Measurements from ENCODE around the gene SIVA1. TPM values are rescaled to one million over a fixed set of nuclear protein-coding genes. Genes with fewer than 3 reads are reported as not detected.

The SIVA1 gene
- polyA plus RNA-seq, 3 donors from 2014 or later: 155 to 321 (median 203) TPM

DNA sequence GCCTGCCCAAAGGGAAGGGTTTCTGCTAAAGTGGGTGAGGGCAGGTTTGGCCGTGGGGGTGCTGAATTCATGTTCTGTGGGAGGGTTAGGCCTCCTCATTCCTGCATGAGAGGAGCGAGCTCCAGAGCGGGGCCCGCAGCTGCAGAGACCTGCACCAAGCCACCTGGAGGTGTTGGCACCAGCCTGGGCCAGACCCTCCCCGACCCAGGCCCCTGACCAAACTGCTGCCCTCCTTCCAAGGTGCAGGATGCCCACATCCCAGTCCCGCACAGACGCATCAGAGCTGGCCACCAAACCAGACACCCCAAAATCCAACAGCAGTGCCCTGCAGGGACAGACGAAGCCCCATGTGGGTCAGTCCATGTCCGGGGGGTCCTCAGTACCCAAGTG, 18.4 kb upstream of the SIVA1 start:
- Mint-ChIP-seq H3K27me3 (ENCODE audit: low read depth in 3 of 3) (peaks cover 0 to 2% (median 0%) of the 10 kb centered on the region in 3 donors), H3K27ac (no peak overlapping the region), H3K4me3 (no peak overlapping the region), H3K9me3 (no peaks in the 10 kb centered on the region), H3K36me3 (no peaks in the 10 kb centered on the region), H3K4me1 (no peaks in the 10 kb centered on the region)
- no peak for DNase-seq

DNA sequence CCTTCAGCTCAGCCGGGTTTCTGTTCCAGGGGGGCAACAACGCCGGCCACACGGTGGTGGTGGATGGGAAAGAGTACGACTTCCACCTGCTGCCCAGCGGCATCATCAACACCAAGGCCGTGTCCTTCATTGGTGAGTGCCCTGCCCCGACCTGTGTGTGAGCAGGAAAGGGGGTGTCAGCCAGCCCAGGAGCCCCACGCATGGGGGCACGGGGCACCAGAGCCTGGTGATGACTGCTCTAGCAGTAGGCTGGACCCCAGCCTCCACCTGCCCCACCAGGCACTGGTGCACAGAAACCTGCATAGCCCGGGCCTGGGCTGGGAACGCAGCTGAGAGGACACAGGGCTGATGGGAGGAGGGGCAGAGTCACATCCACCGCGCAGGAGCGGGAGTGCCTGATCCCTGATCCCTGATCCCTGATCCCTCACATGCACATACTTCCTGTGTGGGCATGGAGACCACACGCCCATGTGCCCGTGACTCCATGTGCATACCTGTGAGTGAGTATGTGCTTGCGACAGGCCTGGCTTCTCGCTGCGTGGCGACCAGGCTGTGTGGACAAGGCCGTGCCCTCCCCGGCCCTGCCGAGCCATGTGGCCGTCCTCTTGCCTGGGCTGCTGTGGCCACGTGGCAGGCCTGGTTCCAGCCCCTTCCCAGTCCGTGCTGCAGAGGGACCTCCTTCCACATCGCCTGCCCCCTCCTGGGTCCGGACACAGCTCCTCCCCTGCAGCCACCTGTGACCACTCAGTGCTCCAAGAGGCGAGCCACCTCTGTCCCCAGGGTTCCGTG, 17.8 kb upstream of the SIVA1 start:
- H3K36me3 Mint-ChIP-seq: no peaks in the 10 kb centered on the region
- no peak for DNase-seq
- H3K27ac Mint-ChIP-seq: no peak overlapping the region

DNA sequence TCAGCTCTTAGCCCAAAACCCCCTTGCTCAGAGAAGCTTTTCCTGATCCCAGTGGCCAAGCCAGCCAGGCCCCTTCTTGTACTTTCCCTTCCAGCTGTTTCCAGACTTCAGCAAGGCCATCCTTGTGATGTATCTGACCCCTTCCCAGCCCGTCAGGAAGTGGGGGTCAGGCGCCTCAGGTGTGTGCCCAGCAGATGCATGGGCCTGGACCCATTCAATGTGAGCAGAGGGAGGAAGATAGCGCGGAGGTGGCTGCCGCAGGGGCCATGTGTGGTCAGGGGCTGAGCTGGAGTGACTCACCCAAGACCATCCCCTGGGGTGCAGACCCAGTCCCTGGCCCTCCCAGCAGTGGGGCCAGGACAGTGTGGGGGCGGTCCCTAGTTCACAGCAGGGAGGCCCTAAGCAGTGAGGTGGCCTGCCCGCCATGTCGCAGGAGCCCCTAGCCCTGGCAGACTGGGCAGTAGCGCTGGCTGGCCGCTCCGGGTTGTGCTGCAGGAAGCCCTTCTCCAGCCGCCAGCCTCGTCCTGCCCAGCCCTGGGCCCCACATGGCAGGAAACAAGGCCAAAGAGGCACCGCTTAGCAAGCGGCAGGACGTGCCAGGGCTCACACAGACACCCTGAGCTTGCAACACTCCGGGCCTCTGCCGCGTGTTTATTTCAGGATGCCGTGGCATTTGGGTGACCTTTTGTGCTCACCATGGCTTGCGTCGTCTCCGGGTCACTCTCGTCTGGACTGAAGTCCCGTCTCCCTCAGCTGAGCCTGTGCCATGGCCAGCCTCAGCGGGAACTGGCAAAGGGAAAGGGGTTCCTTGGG, 16.9 kb upstream of the SIVA1 start:
- H3K27ac Mint-ChIP-seq: no peak overlapping the region
- H3K4me3 Mint-ChIP-seq: no peak overlapping the region
- no peak for DNase-seq
- H3K4me1 Mint-ChIP-seq: no peaks in the 10 kb centered on the region
- H3K36me3 Mint-ChIP-seq: no peaks in the 10 kb centered on the region
- H3K27me3 Mint-ChIP-seq (ENCODE audit: low read depth in 3 of 3): peaks cover 0 to 2% (median 0%) of the 10 kb centered on the region in 3 donors
- no peaks in the 10 kb centered on the region for H3K9me3 Mint-ChIP-seq

More for the DNA sequence above, 17.8 kb upstream of the SIVA1 start:
- H3K9me3 Mint-ChIP-seq: no peaks in the 10 kb centered on the region
- no peak overlapping the region for H3K4me3 Mint-ChIP-seq
- peaks cover 0 to 2% (median 0%) of the 10 kb centered on the region in 3 donors for H3K27me3 Mint-ChIP-seq (ENCODE audit: low read depth in 3 of 3)
- H3K4me1 Mint-ChIP-seq: no peaks in the 10 kb centered on the region

DNA sequence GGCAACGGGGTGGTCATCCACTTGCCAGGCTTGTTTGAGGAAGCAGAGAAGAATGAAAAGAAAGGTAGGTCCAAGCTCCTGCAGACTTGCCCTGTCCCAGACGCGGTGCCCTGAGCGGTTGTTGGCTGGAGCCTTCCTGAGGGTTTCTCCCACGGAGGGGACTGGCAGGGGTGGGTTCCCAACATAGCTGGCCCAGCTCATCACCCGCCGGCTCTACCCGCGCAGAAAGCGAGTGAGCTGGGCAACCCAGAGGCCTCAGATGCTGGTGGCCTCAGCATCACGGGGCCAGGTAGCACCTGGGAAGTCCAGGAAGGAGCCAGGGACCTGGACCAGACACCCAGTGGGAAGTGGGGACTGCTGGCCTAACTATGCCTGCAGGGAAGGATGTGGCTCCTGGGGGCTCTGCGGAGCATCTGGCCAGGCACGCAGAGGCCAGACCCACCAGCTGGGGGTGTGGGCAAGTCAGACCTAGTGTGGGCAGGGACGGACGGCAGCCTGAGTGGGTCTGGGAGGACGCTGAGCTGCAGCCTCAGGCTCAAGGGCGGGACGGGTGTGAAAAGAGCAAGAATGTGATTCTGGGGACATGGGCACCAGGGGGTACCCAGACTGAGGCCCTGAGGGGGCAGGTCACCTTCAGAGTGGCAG, 14.4 kb upstream of the SIVA1 start:
- Mint-ChIP-seq H3K4me3 (no peak overlapping the region), H3K27me3 (ENCODE audit: low read depth in 3 of 3) (peaks cover 0 to 2% (median 0%) of the 10 kb centered on the region in 3 donors), H3K36me3 (no peaks in the 10 kb centered on the region), H3K27ac (no peak overlapping the region), H3K4me1 (no peaks in the 10 kb centered on the region), H3K9me3 (no peaks in the 10 kb centered on the region)
- DNase-seq: no peak

DNA sequence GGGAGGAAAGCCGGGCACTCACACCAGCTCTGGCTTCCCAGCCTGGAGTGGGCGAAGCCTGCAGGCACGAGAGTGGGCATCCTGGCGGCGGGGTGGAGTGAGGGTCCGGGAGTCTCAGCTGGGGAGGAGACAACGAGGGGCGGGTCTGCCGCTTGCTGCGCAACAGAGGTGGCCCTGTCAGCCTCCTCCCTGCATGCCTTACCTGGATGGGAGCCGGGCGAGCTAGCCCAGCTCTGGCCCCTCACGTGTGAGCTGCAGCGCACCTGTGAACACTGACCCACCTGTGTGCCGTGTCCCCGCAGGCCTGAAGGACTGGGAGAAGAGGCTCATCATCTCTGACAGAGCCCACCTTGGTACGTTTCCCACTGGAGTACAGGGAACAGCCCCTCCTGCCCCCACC, 13.9 kb upstream of the SIVA1 start:
- Mint-ChIP-seq H3K36me3 (no peaks in the 10 kb centered on the region), H3K4me1 (no peaks in the 10 kb centered on the region), H3K27me3 (ENCODE audit: low read depth in 3 of 3) (peaks cover 0 to 2% (median 0%) of the 10 kb centered on the region in 3 donors), H3K27ac (no peak overlapping the region), H3K4me3 (no peak overlapping the region), H3K9me3 (no peaks in the 10 kb centered on the region)
- DNase-seq: no peak

DNA sequence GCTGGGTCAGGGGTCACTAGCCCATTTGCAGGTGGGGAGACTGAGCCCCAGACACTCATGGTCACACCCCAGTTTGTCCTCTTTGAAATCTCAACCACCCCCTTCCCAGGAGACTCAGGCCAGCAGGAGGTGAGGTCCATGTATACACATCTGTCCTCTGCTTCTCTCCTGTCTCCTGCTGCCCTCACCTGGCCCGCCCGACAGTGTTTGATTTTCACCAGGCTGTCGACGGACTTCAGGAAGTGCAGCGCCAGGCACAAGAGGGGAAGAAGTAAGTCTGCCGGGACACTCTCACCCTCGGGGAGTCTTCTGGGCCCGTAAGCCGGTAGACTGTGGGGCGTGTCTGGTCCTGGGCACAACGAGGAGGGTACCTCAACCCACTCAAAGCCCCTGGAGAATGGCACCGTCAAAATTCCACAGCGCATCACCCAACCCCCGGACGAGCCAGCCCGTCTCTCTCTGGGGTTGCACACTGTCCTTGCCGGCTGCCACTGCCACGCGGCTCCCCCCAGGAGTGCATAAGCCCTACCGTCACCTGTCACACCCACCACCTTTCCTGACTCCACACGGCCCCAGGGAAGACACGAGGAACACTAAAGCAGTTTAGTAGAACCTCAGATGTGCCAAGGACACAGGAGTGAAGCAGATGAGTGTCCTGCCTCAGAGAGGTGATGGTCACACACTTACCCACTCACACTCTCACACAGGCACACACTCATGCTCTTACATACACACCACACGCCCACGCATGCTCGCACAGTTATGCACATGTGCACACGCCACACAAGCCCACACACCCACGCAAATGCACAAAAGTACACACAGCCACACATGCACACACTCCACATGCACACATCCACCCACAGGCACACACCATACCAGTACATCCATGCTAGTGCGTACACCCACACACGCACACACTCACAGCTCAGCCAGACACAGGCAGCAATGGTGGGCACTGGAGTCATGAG, 13.1 kb upstream of the SIVA1 start:
- Mint-ChIP-seq H3K4me3 (no peak overlapping the region), H3K27me3 (ENCODE audit: low read depth in 3 of 3) (peaks cover 0 to 2% (median 0%) of the 10 kb centered on the region in 3 donors), H3K9me3 (no peaks in the 10 kb centered on the region), H3K27ac (peak overlapping the region in 1 of 6 donors; percentile 4), H3K4me1 (no peaks in the 10 kb centered on the region), H3K36me3 (no peaks in the 10 kb centered on the region)
- DNase-seq: no peak

DNA sequence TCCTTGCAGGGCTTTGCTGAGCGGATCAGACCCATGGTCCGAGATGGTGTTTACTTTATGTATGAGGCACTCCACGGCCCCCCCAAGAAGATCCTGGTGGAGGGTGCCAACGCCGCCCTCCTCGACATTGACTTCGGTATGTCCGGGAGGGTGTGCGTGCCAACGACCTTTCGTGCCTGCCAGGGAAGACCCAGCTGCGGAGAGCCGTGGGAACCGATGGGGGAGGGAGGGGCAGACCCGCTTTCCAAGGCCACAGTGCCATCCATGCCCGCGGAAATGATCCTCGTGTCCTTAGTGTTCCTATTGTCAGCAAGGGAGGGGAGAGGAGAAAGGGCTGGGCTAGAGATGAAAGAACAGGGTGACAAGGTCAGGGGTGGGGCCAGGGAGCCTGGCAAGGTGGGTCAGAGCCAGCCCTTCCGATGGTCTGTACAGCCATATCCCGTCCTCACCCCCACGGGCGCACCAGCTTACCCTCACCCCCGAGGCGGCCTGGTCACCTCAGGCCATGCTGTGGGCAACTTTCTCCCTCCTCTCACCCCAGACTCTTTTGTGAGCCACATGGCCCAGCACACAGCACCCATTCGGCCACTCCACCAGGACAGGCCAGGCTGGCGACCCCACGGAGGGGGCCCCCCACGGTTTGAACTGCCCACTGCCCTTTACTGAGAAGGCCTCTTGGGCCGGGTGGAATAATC, 11.7 kb upstream of the SIVA1 start:
- no peak for DNase-seq
- no peak overlapping the region for H3K27ac Mint-ChIP-seq

DNA sequence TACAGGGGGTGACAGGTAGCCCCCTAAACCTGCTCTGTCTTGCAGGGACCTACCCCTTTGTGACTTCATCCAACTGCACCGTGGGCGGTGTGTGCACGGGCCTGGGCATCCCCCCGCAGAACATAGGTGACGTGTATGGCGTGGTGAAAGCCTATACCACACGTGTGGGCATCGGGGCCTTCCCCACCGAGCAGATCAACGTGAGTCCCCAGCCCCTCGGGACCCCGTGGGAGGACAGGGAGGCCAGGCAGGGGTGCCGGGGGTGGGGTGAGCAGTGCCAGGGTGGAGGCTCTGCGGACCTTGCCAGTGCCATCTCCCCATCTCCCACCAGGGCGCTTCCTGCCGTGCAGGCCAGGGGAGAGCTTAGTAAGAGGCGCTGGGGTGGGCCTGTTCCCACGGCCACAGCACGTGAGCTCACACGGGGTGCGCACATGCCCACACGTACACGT, 11.1 kb upstream of the SIVA1 start:
- DNase-seq: no peak
- H3K27me3 Mint-ChIP-seq (ENCODE audit: low read depth in 3 of 3): no peaks in the 10 kb centered on the region
- H3K4me3 Mint-ChIP-seq: no peak overlapping the region
- H3K27ac Mint-ChIP-seq: no peak overlapping the region
- H3K9me3 Mint-ChIP-seq: no peaks in the 10 kb centered on the region
- no peaks in the 10 kb centered on the region for H3K4me1 Mint-ChIP-seq
- H3K36me3 Mint-ChIP-seq: no peaks in the 10 kb centered on the region

More for the DNA sequence above, 11.7 kb upstream of the SIVA1 start:
- Mint-ChIP-seq H3K36me3 (no peaks in the 10 kb centered on the region), H3K4me1 (no peaks in the 10 kb centered on the region), H3K9me3 (no peaks in the 10 kb centered on the region), H3K27me3 (ENCODE audit: low read depth in 3 of 3) (peaks cover 0 to 2% (median 0%) of the 10 kb centered on the region in 3 donors), H3K4me3 (no peak overlapping the region)

DNA sequence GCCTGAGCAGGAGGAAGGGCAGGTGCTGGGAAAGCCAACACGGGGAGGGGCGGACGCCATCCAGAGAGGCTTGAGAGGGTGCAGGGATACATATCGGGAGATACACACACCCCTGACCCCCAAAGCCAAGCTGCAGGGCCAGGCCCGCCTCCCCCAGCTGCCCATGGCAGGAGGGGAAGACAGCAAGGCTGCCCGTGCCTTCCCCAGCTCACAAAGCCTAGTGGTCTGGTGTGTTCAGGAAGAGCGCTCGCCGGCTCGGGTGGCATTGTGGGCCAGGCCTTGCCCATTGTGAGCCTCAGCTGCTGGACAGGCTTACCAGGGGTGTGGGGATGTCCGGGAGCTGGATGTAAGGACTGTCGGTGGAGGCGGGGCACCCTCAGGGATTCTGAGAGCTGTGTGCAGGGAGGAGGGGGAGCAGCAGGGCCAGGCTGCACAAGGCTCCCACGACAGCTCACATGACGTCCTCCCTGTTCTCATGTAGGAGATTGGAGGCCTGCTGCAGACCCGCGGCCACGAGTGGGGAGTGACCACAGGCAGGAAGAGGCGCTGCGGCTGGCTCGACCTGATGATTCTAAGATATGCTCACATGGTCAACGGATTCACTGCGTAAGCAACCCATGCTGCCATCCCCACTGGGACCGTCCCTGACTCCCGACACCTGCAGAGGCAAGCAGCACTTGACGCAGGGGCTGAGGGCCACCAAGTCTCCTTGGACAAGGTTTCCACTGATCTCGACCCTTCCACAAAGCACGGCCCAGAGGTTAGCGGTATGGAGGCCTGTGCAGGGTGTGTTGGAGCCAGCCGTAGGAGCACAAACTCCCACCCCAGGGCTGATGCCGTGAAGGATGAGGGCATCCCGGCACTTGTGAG, 10.1 kb upstream of the SIVA1 start:
- Mint-ChIP-seq H3K4me3 (no peak overlapping the region), H3K4me1 (no peaks in the 10 kb centered on the region), H3K36me3 (no peaks in the 10 kb centered on the region), H3K27me3 (ENCODE audit: low read depth in 3 of 3) (no peaks in the 10 kb centered on the region), H3K27ac (no peak overlapping the region), H3K9me3 (no peaks in the 10 kb centered on the region)
- no peak for DNase-seq

DNA sequence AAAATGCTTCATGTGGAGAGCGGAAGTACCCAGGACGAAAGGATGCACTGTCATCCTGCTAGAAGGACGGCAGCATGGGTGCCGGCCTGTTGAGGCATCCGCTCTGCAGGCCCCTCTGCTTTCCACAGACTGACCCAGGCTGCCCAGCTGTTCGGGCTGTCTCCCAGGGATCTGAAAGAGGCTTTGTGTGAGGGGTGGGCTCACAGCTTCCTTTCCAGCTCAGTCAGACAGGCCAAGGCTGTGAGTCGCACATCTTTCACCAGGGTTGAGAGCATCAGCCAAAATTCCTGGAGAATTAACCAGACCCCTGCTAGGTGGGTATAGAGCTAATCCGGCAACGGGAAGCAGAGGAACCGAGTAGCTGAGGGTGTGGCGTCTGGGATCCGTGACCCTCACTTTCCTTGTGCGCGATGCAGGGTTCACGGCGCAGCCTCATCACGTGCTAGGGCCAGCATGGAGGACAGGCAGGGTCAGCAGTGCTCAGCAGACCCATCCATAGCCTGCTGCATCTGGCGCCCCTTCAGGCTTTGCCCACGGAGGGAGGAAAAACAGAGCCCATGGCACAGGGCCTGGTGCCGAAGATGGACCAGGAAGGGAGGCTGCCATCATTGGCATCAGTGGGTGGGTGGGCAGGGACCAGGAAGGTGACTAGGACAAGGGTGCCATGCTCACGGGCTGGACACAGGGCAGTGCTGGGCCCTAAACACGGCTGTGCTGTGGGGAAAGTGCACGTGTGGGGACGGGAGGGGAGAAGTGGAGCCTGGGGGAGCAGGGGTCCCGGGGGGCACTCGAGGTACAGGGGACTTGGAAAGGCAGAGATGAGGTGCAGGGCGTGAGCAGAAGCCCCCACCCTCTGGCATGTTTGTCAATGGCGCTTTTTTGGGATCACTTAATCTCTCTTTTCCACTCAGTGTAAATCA, 9.2 kb upstream of the SIVA1 start:
- Mint-ChIP-seq H3K9me3 (no peaks in the 10 kb centered on the region), H3K27me3 (ENCODE audit: low read depth in 3 of 3) (no peaks in the 10 kb centered on the region), H3K4me1 (peaks cover 0 to 2% of the 10 kb centered on the region in 2 donors), H3K36me3 (no peaks in the 10 kb centered on the region), H3K4me3 (no peak overlapping the region), H3K27ac (no peak overlapping the region)
- DNase-seq: no peak

DNA sequence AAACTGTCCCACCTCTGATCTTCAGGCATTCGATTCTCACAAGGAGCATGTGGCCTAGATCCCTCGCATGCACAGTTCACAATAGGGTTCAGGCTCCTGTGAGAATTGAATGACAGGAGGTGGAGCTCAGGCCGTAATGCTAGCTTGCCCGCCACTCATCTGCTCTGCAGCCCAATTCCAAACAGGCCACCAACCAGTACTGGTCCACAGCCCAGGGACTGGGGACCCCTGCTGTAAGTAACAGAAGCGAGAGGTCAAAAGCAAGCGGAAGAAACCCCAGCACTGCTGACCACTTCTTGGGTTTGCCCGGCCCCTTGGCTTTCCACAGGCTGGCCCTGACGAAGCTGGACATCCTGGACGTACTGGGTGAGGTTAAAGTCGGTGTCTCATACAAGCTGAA, 8.5 kb upstream of the SIVA1 start:
- Mint-ChIP-seq H3K36me3 (no peaks in the 10 kb centered on the region), H3K9me3 (no peaks in the 10 kb centered on the region), H3K27ac (no peak overlapping the region), H3K4me1 (peaks cover 0 to 3% of the 10 kb centered on the region in 2 donors), H3K4me3 (no peak overlapping the region), H3K27me3 (ENCODE audit: low read depth in 3 of 3) (no peaks in the 10 kb centered on the region)
- DNase-seq: no peak
